ENCODE measurements around the gene CYB561.

Gene CYB561

DNA sequence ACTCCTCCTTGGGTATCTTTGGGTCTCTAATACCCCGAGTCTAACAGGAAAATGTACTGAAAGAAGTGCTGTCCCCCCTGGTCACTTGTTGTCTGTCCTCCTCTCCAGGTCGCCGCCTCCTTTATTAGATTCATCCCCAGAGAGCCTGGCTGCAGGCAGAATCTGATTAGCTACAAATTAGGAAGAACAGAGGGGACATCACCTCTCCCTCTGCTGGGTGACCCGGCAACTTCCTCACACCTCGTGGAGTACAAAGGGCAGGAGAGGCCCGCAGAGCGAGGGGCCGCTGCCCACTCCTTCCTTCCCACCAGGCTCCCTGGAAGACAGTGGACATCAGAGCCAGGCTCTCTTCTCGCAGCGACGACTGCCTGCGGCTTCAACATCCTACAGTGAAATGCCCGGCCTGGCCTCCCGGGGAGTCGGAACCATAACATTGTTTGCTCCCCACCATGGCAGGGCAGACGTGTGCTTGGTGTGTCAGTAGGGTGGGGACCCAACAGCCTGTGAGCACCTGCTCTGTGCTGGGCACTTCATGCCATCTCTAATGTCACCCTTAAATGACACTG lies 5.3 kb downstream of the CYB561 start:
- TF ChIP-seq POLR2AphosphoS5 (IDR thresholded peaks at IDR 0.05; ENCODE audit: low read depth, low read length) (no peak), TAF1 (IDR thresholded peaks at IDR 0.05; ENCODE audit: borderline replicate concordance, insufficient read depth, low read length) (no peak), SIN3A (IDR thresholded peaks at IDR 0.05; ENCODE audit: borderline replicate concordance, insufficient read depth, low read length) (no peak), FOXP2 (optimal IDR thresholded peaks at IDR 0.05; ENCODE audit: borderline replicate concordance, extremely low read depth, extremely low read length, insufficient read depth) (no peak)
- TF ChIP-seq, protein P1, sequence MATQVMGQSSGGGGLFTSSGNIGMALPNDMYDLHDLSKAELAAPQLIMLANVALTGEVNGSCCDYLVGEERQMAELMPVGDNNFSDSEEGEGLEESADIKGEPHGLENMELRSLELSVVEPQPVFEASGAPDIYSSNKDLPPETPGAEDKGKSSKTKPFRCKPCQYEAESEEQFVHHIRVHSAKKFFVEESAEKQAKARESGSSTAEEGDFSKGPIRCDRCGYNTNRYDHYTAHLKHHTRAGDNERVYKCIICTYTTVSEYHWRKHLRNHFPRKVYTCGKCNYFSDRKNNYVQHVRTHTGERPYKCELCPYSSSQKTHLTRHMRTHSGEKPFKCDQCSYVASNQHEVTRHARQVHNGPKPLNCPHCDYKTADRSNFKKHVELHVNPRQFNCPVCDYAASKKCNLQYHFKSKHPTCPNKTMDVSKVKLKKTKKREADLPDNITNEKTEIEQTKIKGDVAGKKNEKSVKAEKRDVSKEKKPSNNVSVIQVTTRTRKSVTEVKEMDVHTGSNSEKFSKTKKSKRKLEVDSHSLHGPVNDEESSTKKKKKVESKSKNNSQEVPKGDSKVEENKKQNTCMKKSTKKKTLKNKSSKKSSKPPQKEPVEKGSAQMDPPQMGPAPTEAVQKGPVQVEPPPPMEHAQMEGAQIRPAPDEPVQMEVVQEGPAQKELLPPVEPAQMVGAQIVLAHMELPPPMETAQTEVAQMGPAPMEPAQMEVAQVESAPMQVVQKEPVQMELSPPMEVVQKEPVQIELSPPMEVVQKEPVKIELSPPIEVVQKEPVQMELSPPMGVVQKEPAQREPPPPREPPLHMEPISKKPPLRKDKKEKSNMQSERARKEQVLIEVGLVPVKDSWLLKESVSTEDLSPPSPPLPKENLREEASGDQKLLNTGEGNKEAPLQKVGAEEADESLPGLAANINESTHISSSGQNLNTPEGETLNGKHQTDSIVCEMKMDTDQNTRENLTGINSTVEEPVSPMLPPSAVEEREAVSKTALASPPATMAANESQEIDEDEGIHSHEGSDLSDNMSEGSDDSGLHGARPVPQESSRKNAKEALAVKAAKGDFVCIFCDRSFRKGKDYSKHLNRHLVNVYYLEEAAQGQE (IDR thresholded peaks at IDR 0.05; ENCODE audit: insufficient read depth in 1 of 2, low read depth in 2 of 2, low read length in 2 of 2) = no peak

DNA sequence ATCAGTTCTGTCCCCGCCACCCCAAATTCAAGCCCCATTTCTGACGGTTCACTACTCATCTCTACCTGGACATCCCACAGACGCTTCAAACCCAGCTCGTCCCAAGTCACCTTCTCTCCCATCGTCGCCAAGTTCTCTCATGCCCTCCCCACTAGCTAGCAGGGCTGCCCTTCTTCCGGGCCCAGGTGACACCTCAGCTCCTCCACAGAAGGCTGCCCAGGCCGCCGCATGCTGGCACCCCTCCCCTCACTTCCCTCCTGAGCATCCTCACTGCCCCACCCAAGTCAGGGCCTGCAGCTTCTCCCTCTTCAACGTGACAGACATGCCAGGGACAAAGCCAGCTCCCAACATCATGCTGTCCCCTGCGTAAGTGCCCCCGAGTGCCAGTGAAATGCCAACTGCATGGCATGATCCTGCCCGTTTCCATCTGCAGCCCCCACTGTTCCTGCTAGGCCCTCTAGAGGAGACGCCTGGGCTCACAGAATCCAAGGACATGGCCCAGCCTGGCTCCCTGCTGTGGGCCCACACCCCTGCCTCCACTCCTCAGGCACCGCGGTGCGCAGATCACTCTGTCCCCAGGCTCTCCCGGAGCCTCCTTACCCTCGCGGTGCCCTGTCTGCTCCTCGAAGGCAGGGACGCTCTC lies 5.9 kb downstream of the CYB561 start:
- no peak for TF ChIP-seq TAF1 (IDR thresholded peaks at IDR 0.05; ENCODE audit: borderline replicate concordance, insufficient read depth, low read length)
- no peak for TF ChIP-seq SIN3A (IDR thresholded peaks at IDR 0.05; ENCODE audit: borderline replicate concordance, insufficient read depth, low read length)
- TF ChIP-seq, protein P1 (IDR thresholded peaks at IDR 0.05; ENCODE audit: insufficient read depth in 1 of 2, low read depth in 2 of 2, low read length in 2 of 2) = no peak
- TF ChIP-seq FOXP2 (optimal IDR thresholded peaks at IDR 0.05; ENCODE audit: borderline replicate concordance, extremely low read depth, extremely low read length, insufficient read depth) = no peak
- TF ChIP-seq POLR2AphosphoS5 (IDR thresholded peaks at IDR 0.05; ENCODE audit: low read depth, low read length) = no peak

DNA sequence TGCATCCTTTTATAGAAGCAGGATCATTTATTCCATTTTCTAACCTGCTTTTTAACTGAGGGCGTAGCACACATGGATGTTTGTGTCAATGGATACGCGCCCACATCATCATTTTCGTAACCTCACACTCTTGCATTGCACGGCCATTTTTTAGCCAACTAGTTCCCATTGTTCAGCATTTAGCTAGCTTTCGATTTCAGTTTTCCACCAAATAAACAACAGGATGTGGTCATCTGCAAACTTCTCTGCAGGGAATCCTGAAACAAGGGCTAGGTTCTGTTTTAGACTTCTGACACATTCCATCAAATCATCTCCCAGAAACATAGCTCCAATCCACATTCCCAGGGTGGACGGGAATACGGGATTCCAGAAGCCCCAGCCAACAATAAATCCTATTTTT lies 6.4 kb downstream of the CYB561 start:
- no peak for TF ChIP-seq POLR2AphosphoS5 (IDR thresholded peaks at IDR 0.05; ENCODE audit: low read depth, low read length)
- no peak for TF ChIP-seq TAF1 (IDR thresholded peaks at IDR 0.05; ENCODE audit: borderline replicate concordance, insufficient read depth, low read length)
- no peak for TF ChIP-seq SIN3A (IDR thresholded peaks at IDR 0.05; ENCODE audit: borderline replicate concordance, insufficient read depth, low read length)
- TF ChIP-seq, protein P1 (IDR thresholded peaks at IDR 0.05; ENCODE audit: insufficient read depth in 1 of 2, low read depth in 2 of 2, low read length in 2 of 2) = no peak
- no peak for TF ChIP-seq FOXP2 (optimal IDR thresholded peaks at IDR 0.05; ENCODE audit: borderline replicate concordance, extremely low read depth, extremely low read length, insufficient read depth)

DNA sequence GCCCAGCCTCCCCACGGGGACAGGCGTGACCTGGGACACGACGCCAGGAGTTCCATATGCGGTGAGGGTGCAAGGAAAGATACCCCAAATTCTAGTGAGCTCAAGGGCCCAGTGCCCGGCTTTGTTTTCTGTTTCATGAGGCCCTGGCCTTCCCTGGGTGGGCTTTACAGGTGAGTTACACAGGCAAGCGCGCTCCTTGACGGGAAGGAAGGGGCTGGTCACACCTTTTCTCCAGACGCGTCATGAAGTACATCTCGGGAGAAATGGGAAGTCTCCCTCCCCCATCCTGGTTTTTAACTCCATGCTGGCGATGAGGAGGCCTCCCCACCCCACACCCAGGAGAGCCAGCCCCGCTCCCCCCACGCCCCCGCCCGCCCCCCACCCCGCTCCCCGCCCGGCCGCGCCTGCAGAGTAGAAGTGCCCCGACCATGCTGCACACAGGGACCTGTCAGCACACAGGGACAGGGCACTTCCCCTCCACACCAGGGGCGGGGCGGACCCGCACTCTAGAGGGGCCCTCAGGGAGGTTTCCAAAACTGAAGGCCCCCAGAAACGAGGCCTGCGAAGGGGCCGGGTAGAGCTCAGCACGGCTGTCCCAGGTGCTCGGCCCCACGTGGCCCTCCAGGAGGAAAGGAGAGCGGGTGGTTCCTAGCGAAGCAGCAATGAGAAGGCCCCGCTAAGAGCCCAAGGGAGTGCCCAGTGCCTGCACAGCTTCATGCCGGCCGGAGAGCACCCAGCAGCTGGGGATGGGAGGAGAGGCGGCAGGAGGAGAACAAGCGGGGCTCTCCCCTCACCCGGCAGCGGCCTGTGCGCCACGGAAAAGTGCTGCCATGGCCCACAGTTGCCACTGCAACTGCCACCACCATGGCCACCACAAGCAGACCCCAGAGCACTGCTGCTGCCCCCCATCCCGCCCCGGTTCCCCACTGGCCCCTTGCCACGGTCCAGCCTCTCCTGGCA lies 7.7 kb downstream of the CYB561 start:
- no peak for TF ChIP-seq SIN3A (IDR thresholded peaks at IDR 0.05; ENCODE audit: borderline replicate concordance, insufficient read depth, low read length)
- TF ChIP-seq TAF1 (IDR thresholded peaks at IDR 0.05; ENCODE audit: borderline replicate concordance, insufficient read depth, low read length) = no peak
- TF ChIP-seq, protein P1 (IDR thresholded peaks at IDR 0.05; ENCODE audit: insufficient read depth in 1 of 2, low read depth in 2 of 2, low read length in 2 of 2) = no peak
- no peak for TF ChIP-seq FOXP2 (optimal IDR thresholded peaks at IDR 0.05; ENCODE audit: borderline replicate concordance, extremely low read depth, extremely low read length, insufficient read depth)
- TF ChIP-seq POLR2AphosphoS5 (IDR thresholded peaks at IDR 0.05; ENCODE audit: low read depth, low read length) = no peak
